SK-N-SH (cell line): ENCODE data around the gene KIAA1549. TPM values are rescaled to one million over a fixed set of nuclear protein-coding genes. Genes with fewer than 3 reads are reported as not detected.

Experiments
- CTCF ChIA-PET: fragments of 300-600, 350-600 bp; formaldehyde crosslinking; extraction: SDS; loops from one replicate; lab custom pipeline; 2021; lab: Yijun Ruan, JAX
- POLR2A ChIA-PET: fragments of 350-600 bp; sonication (Branson Sonifier 250); formaldehyde crosslinking; extraction: SDS; loops from one replicate; lab custom pipeline; 2020; ENCODE audit warnings: antibody characterized with exemption, inconsistent platforms; lab: Yijun Ruan, JAX
- DNase-seq: peaks from one replicate; pipeline ENCODE4 v3.0.0; 2012
- H2AFZ ChIP-seq: fragments of 200-600 bp; sonication (generic); 2 replicates; pipeline ENCODE4 v1.8.1; 2016; ENCODE audit warnings: antibody characterized with exemption, mild to moderate bottlenecking, low read depth
- H3F3A ChIP-seq: fragments of 200-600 bp; sonication (generic); replicated peaks from 2 replicates; pipeline ENCODE3; 2016; ENCODE audit warnings: antibody characterized with exemption, mild to moderate bottlenecking; ENCODE audit not compliant: insufficient read depth
- H3K27ac ChIP-seq, 2 experiments: fragments of 200-500 bp in 1 of 2; fragments of 200-600 bp in 1 of 2; sonication (Bioruptor generic) in 1 of 2; sonication (generic), shearing (Covaris generic) in 1 of 2; 2 replicates each; pipeline versions ENCODE4 v1.5.1 to v1.6.1; 2014 to 2016; ENCODE audit warnings: low read depth in 2 of 2, inconsistent platforms in 1 of 2, low read length in 1 of 2, mild to moderate bottlenecking in 1 of 2, mixed read lengths in 1 of 2
- H3K27me3 ChIP-seq: fragments of 200-600 bp; sonication (generic), shearing (Covaris generic); 2 replicates; pipeline ENCODE4 v1.6.1; 2016; ENCODE audit warnings: mixed run types; ENCODE audit not compliant: insufficient read depth
- H3K36me3 ChIP-seq, 2 experiments: fragments of 200-500 bp in 1 of 2; fragments of 200-600 bp in 1 of 2; sonication (Bioruptor generic) in 1 of 2; sonication (generic) in 1 of 2; replicated peaks in 1 of 2; 2 replicates each; pipeline versions ENCODE3 to v1.5.1; 2014 to 2016; ENCODE audit warnings: low read length in 1 of 2, mild to moderate bottlenecking in 1 of 2; ENCODE audit not compliant: insufficient read depth in 2 of 2, control insufficient read depth in 1 of 2
- H3K4me1 ChIP-seq, 2 experiments: fragments of 200-500 bp in 1 of 2; fragments of 200-600 bp in 1 of 2; sonication (Bioruptor generic) in 1 of 2; sonication (generic), shearing (Covaris generic) in 1 of 2; 2 replicates each; pipeline versions ENCODE4 v1.5.1 to v1.6.1; 2014 to 2016; ENCODE audit warnings: low read depth in 1 of 2, low read length in 1 of 2, mixed run types in 1 of 2; ENCODE audit not compliant: insufficient read depth in 2 of 2, control insufficient read depth in 1 of 2
- H3K4me2 ChIP-seq: fragments of 200-600 bp; sonication (generic), shearing (Covaris generic); 2 replicates; pipeline ENCODE4 v1.6.1; 2017; ENCODE audit warnings: mixed run types
- H3K4me3 ChIP-seq, 2 experiments: fragments of 200-500 bp in 1 of 2; fragments of 200-600 bp in 1 of 2; sonication (Bioruptor generic) in 1 of 2; sonication (generic), shearing (Covaris generic) in 1 of 2; 2 replicates each; pipeline versions ENCODE4 v1.5.1 to v1.8.1; 2014 to 2016; ENCODE audit warnings: low read depth in 2 of 2, inconsistent platforms in 1 of 2, low read length in 1 of 2, mild to moderate bottlenecking in 1 of 2, mixed read lengths in 1 of 2, moderate library complexity in 1 of 2
- H3K79me2 ChIP-seq: fragments of 200-600 bp; sonication (generic); 2 replicates; pipeline ENCODE4 v1.8.1; 2017; ENCODE audit warnings: mild to moderate bottlenecking; ENCODE audit not compliant: insufficient read depth
- H3K9ac ChIP-seq: fragments of 200-600 bp; sonication (generic); 2 replicates; pipeline ENCODE4 v1.6.1; 2017; ENCODE audit warnings: mixed run types
- H3K9me2 ChIP-seq: fragments of 200-600 bp; sonication (generic); 2 replicates; pipeline ENCODE4 v1.6.1; 2017; ENCODE audit warnings: mixed run types
- H3K9me3 ChIP-seq: fragments of 200-600 bp; sonication (generic); 2 replicates; pipeline ENCODE4 v1.6.1; 2017; ENCODE audit warnings: mixed run types, mild to moderate bottlenecking, moderate library complexity
- H4K20me1 ChIP-seq: fragments of 200-600 bp; sonication (generic); 2 replicates; pipeline ENCODE4 v1.6.1; 2017; ENCODE audit warnings: mild to moderate bottlenecking, mixed run types; ENCODE audit not compliant: insufficient read depth
- CHD2 ChIP-seq: fragments of 150-350 bp; IDR thresholded peaks from 2 replicates; pipeline ENCODE4 v1.6.1; 2018; ENCODE audit warnings: low read length; ENCODE audit not compliant: partially characterized antibody
- EP300 ChIP-seq, 2 experiments: IDR thresholded peaks; 2 replicates each; pipeline versions ENCODE4 v1.4.0 to v1.6.1; 2012; ENCODE audit warnings: borderline replicate concordance in 1 of 2, low read depth in 1 of 2, low read length in 1 of 2
- FOSL2 ChIP-seq: IDR thresholded peaks from 2 replicates; pipeline ENCODE4 v1.4.0; 2012; ENCODE audit warnings: low read depth, mild to moderate bottlenecking, moderate library complexity, borderline replicate concordance
- FOXJ3 ChIP-seq: sonication (generic); formaldehyde crosslinking; IDR thresholded peaks from 2 replicates; pipeline ENCODE4 v1.5.1; 2020; ENCODE audit warnings: mild to moderate bottlenecking, missing genetic modification reagents
- GATA2 ChIP-seq: sonication (generic); formaldehyde crosslinking; IDR thresholded peaks from 2 replicates; pipeline ENCODE4 v1.5.0; 2020; ENCODE audit warnings: mild to moderate bottlenecking, missing genetic modification reagents
- IRF3 ChIP-seq: fragments of 150-350 bp; IDR thresholded peaks from 2 replicates; pipeline ENCODE4 v1.6.1; 2016; ENCODE audit warnings: mild to moderate bottlenecking, low read depth, low read length
- JUND ChIP-seq: IDR thresholded peaks from 2 replicates; pipeline ENCODE4 v1.4.0; 2012
- MAX ChIP-seq: IDR thresholded peaks from 2 replicates; pipeline ENCODE4 v1.4.0; 2012; ENCODE audit warnings: low read depth
- MEF2A ChIP-seq: IDR thresholded peaks from 2 replicates; pipeline ENCODE4 v1.4.0; 2012; ENCODE audit warnings: low read depth, borderline replicate concordance
- MXI1 ChIP-seq: IDR thresholded peaks from 2 replicates; pipeline ENCODE4 v1.6.1; 2012; ENCODE audit warnings: mild to moderate bottlenecking, low read depth, low read length, improper control_type of control experiment
- NRF1 ChIP-seq: IDR thresholded peaks from 2 replicates; pipeline ENCODE4 v1.6.1; 2012; ENCODE audit warnings: low read depth, mild to moderate bottlenecking, low read length
- PBX3 ChIP-seq: IDR thresholded peaks from 2 replicates; pipeline ENCODE4; 2012
- RAD21 ChIP-seq: IDR thresholded peaks from 2 replicates; pipeline ENCODE4 v1.6.1; 2012; ENCODE audit warnings: mild to moderate bottlenecking, low read length
- RXRA ChIP-seq: IDR thresholded peaks from 2 replicates; pipeline ENCODE4 v1.4.0; 2012; ENCODE audit warnings: low read depth, mild to moderate bottlenecking, borderline replicate concordance
- SIN3A ChIP-seq: IDR thresholded peaks from 2 replicates; pipeline ENCODE4 v1.6.1; 2012; ENCODE audit warnings: low read depth, mild to moderate bottlenecking, low read length, moderate library complexity, borderline replicate concordance
- SMC3 ChIP-seq: IDR thresholded peaks from 2 replicates; pipeline ENCODE4 v1.6.1; 2012; ENCODE audit warnings: low read depth, low read length, improper control_type of control experiment
- USF2 ChIP-seq: fragments of 150-350 bp; IDR thresholded peaks from 2 replicates; pipeline ENCODE4 v1.6.1; 2017; ENCODE audit warnings: antibody characterized with exemption, low read length, low read depth, borderline replicate concordance
- WGBS: methylation state at CpG from one replicate; pipeline ENCODE4 v1.1.6; 2017; ENCODE audit warnings: low lambda C conversion rate; 5-methylcytosine and 5-hydroxymethylcytosine counted together
- polyA plus RNA-seq, 3 experiments: library from polyadenylated mRNA; depleted of rRNA; stranded (reverse); fragments of >200 nt; gene quantifications; 2 replicates each; pipeline ENCODE4 v1.2.3, GENCODE V29; 2012

KIAA1549 gene
- polyA plus RNA-seq, 1 of the 3 experiments (the other 2 are of a cell fraction) = 3.6 TPM

DNA sequence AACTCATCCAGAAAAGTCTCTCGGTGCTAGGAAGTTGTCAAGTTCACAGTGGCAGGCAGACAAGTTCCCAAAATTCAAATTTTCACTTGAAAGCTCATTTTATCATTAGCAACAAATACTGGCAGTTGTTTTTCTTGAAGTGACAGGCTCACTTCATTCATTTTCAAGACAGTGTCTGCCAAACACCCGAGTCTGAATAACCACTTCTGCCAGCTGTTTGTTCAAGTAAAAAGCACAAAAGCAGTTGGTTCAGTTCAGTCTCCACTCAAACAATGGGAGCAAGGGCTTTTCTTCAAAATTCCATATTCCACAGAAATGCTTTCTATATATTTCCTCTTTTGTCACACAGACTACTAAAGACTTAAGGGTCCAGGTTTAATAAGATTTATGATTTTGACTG is 135.5 kb downstream of the KIAA1549 start:
- CTCF ChIA-PET = no interaction called here
- Histone ChIP-seq H3K9me3 (no peaks in the 10 kb centered on the region; the same call in 1 of the 2 replicates), H3K79me2 (no peaks in the 10 kb centered on the region), H4K20me1 (no peaks in the 10 kb centered on the region), H3K27me3 (no peaks in the 10 kb centered on the region), H3K27ac (no peak overlapping the region), H2AFZ (no peak overlapping the region), H3F3A (peaks cover 3% of the 10 kb centered on the region), H3K4me2 (no peak overlapping the region), H3K9ac (no peak overlapping the region), H3K4me3 (no peak overlapping the region), H3K9me2 (no peaks in the 10 kb centered on the region), H3K4me1 (0 out of 4 replicates have a peak, but pooled peaks cover 0 to 9% of the 10 kb centered on the region in 2 experiments), H3K36me3 (peaks cover 20 to 39% of the 10 kb centered on the region in 2 experiments)
- no peak for TF ChIP-seq MXI1
- TF ChIP-seq EP300 (IDR thresholded peaks at IDR 0.05; ENCODE audit: borderline replicate concordance in 1 of 2, low read depth in 1 of 2, low read length in 1 of 2) = no peak
- no peak for TF ChIP-seq NRF1
- TF ChIP-seq FOXJ3 = no peak
- no peak for TF ChIP-seq PBX3
- no peak for TF ChIP-seq SMC3
- no peak for TF ChIP-seq RAD21
- no peak for TF ChIP-seq CHD2
- no peak for TF ChIP-seq GATA2 (CRISPR knock-in tag)
- TF ChIP-seq USF2 = no peak
- TF ChIP-seq JUND = no peak
- TF ChIP-seq FOSL2 = no peak
- no peak for TF ChIP-seq SIN3A
- TF ChIP-seq MAX = no peak
- TF ChIP-seq RXRA = no peak
- no peak for TF ChIP-seq MEF2A
- TF ChIP-seq IRF3 = no peak
- DNase-seq = no peak
- POLR2A ChIA-PET = no interaction called here
- WGBS = 50% methylated on average over 2 of the region's 2 CpGs
